Measurements from ENCODE around the gene ARHGEF16. TPM values are rescaled to one million over a fixed set of nuclear protein-coding genes. Genes with fewer than 3 reads are reported as not detected.
A peak's percentile ranks its signal among the peaks of the same experiment; 100 is the strongest.

ARHGEF16 gene
- total and polyA plus RNA-seq, 2 experiments from 2014 or later = 24.8 to 36.2 TPM

- TF ChIP-seq CTCF (IDR thresholded peaks at IDR 0.05; ENCODE audit: poor library complexity) (no peak), EZH2phosphoT487 (IDR thresholded peaks at IDR 0.05; ENCODE audit: low read depth, severe bottlenecking, unreplicated experiment) (no peak), EZH2 (IDR thresholded peaks at IDR 0.05; ENCODE audit: borderline replicate concordance) (no peak)
- H3K4me1 ChIP-seq (ENCODE audit: insufficient read depth) = peaks cover 17% of the 10 kb centered on the region
- no peaks in the 10 kb centered on the region for H3K9me2 ChIP-seq (replicated peaks; ENCODE audit: insufficient read depth)
- H3K9me3 ChIP-seq (ENCODE audit: low read depth) = no peaks in the 10 kb centered on the region
- H3K4me2 ChIP-seq = peak overlapping the region; percentile 32
- H3K79me2 ChIP-seq = no peaks in the 10 kb centered on the region
- WGBS (ENCODE audit: low lambda C conversion rate, missing lambda C conversion rate) = 80% methylated on average over 15 of the region's 15 CpGs
- peak overlapping the region; percentile 90 for H3K27ac ChIP-seq
- H3K27me3 ChIP-seq = no peaks in the 10 kb centered on the region
- H3K4me3 ChIP-seq = no peak overlapping the region
- H4K20me1 ChIP-seq (ENCODE audit: insufficient read depth, poor library complexity, severe bottlenecking) = no peaks in the 10 kb centered on the region
- no peak for DNase-seq (ENCODE audit: low spot score)
- no peak overlapping the region for H2AFZ ChIP-seq
- no peaks in the 10 kb centered on the region for H3K36me3 ChIP-seq (replicated peaks; ENCODE audit: insufficient read depth, low read depth)
Measured at GRCh38 chr1:3419415-3420204, 34.9 kb upstream of the ARHGEF16 start.

- Histone ChIP-seq H3K9me2 (replicated peaks; ENCODE audit: insufficient read depth) (no peaks in the 10 kb centered on the region), H3K27ac (peak overlapping the region; percentile 90), H3K4me1 (ENCODE audit: insufficient read depth) (peaks cover 17% of the 10 kb centered on the region), H2AFZ (no peak overlapping the region), H3K27me3 (no peaks in the 10 kb centered on the region), H3K9me3 (ENCODE audit: low read depth) (no peaks in the 10 kb centered on the region), H3K36me3 (replicated peaks; ENCODE audit: insufficient read depth, low read depth) (no peaks in the 10 kb centered on the region), H4K20me1 (ENCODE audit: insufficient read depth, poor library complexity, severe bottlenecking) (no peaks in the 10 kb centered on the region), H3K79me2 (no peaks in the 10 kb centered on the region), H3K4me2 (peak overlapping the region; percentile 32), H3K4me3 (no peak overlapping the region)
- TF ChIP-seq EZH2phosphoT487 (IDR thresholded peaks at IDR 0.05; ENCODE audit: low read depth, severe bottlenecking, unreplicated experiment) (no peak), CTCF (IDR thresholded peaks at IDR 0.05; ENCODE audit: poor library complexity) (no peak), EZH2 (IDR thresholded peaks at IDR 0.05; ENCODE audit: borderline replicate concordance) (no peak)
- no peak for DNase-seq (ENCODE audit: low spot score)
- 92% methylated on average over 23 of the region's 23 CpGs for WGBS (ENCODE audit: low lambda C conversion rate, missing lambda C conversion rate)
Measured at GRCh38 chr1:3420218-3420951, 34.1 kb upstream of the ARHGEF16 start.

- no peaks in the 10 kb centered on the region for H3K27me3 ChIP-seq
- no peaks in the 10 kb centered on the region for H4K20me1 ChIP-seq (ENCODE audit: insufficient read depth, poor library complexity, severe bottlenecking)
- H3K79me2 ChIP-seq = no peaks in the 10 kb centered on the region
- TF ChIP-seq CTCF (IDR thresholded peaks at IDR 0.05; ENCODE audit: poor library complexity) (no peak), EZH2 (IDR thresholded peaks at IDR 0.05; ENCODE audit: borderline replicate concordance) (no peak), EZH2phosphoT487 (IDR thresholded peaks at IDR 0.05; ENCODE audit: low read depth, severe bottlenecking, unreplicated experiment) (no peak)
- no peaks in the 10 kb centered on the region for H3K9me3 ChIP-seq (ENCODE audit: low read depth)
- H3K4me3 ChIP-seq = no peak overlapping the region
- no peak for DNase-seq (ENCODE audit: low spot score)
- peak overlapping the region; percentile 92 for H3K27ac ChIP-seq
- H3K36me3 ChIP-seq (replicated peaks; ENCODE audit: insufficient read depth, low read depth) = no peaks in the 10 kb centered on the region
- peaks cover 17% of the 10 kb centered on the region for H3K4me1 ChIP-seq (ENCODE audit: insufficient read depth)
- H3K4me2 ChIP-seq = no peak overlapping the region
- 90% methylated on average over 14 of the region's 14 CpGs for WGBS (ENCODE audit: low lambda C conversion rate, missing lambda C conversion rate)
- no peaks in the 10 kb centered on the region for H3K9me2 ChIP-seq (replicated peaks; ENCODE audit: insufficient read depth)
- H2AFZ ChIP-seq = no peak overlapping the region
Measured at GRCh38 chr1:3422638-3423037, 31.8 kb upstream of the ARHGEF16 start.
